Measurements from ENCODE around the gene SENP5. TPM values are rescaled to one million over a fixed set of nuclear protein-coding genes. Genes with fewer than 3 reads are reported as not detected.

Gene SENP5
- total RNA-seq, 1 experiment from 2014 or later, result 30.4 TPM

GRCh38 chr3:196931157-196931556 lies 63.4 kb downstream of the SENP5 start:
- H2AK5ac ChIP-seq (ENCODE audit: insufficient read length, low read length), result no peak overlapping the region
- H3K79me2 ChIP-seq (ENCODE audit: insufficient read depth, low read length), result no peaks in the 10 kb centered on the region
- no peaks in the 10 kb centered on the region for H3K27me3 ChIP-seq (ENCODE audit: insufficient read depth, low read length)
- H3K23me2 ChIP-seq (ENCODE audit: insufficient read length, low read depth, low read length, poor library complexity, severe bottlenecking), result no peaks in the 10 kb centered on the region
- H3K9ac ChIP-seq (ENCODE audit: extremely low read depth, insufficient read length, low read length), result no peak overlapping the region
- H3K4me1 ChIP-seq (ENCODE audit: insufficient read depth, low read length), result no peaks in the 10 kb centered on the region
- no peaks in the 10 kb centered on the region for H3K79me1 ChIP-seq (ENCODE audit: insufficient read depth, low read depth, low read length, poor library complexity, severe bottlenecking)
- no peak overlapping the region for H3K27ac Mint-ChIP-seq
- H4K8ac ChIP-seq (replicated peaks; ENCODE audit: insufficient read length, low read depth, low read length), result no peak overlapping the region
- no peak overlapping the region for H3K4me3 Mint-ChIP-seq
- WGBS (ENCODE audit: extremely low coverage, insufficient read length, low lambda C conversion rate), result no CpG with 5 or more reads among the region's 4 CpGs
- H2BK20ac ChIP-seq (ENCODE audit: low read depth, low read length, poor library complexity, severe bottlenecking), result no peak overlapping the region
- H3K4ac ChIP-seq (ENCODE audit: low read depth, low read length), result no peak overlapping the region
- H4K5ac ChIP-seq (ENCODE audit: insufficient read length, low read depth, low read length), result no peak overlapping the region
- no peak overlapping the region for H2BK12ac ChIP-seq (ENCODE audit: insufficient read length, low read depth, low read length)
- peaks cover 18 to 61% (median 60%) of the 10 kb centered on the region in 3 experiments; a peak in 6 of 7 replicates for H3K36me3 Mint-ChIP-seq (ENCODE audit: insufficient read depth in 1 of 3, low read depth in 3 of 3)
- H2AFZ ChIP-seq (ENCODE audit: low read length), result no peak overlapping the region
- H2BK15ac ChIP-seq (ENCODE audit: low read depth, low read length), result no peak overlapping the region
- H2BK5ac ChIP-seq (ENCODE audit: insufficient read length, low read length), result no peak overlapping the region
- H3K23ac ChIP-seq (ENCODE audit: insufficient read length, low read depth, low read length), result no peak overlapping the region
- 0 out of 4 replicates have a peak, but pooled peaks cover 0 to 2% of the 10 kb centered on the region in 2 experiments for H3K4me1 Mint-ChIP-seq
- no peaks in the 10 kb centered on the region for H3K27me3 Mint-ChIP-seq (ENCODE audit: low read depth)
- no peak overlapping the region for H3K27ac ChIP-seq (ENCODE audit: insufficient read length, low read depth, low read length)
- H3T11ph ChIP-seq (ENCODE audit: low read length), result no peak overlapping the region
- no peaks in the 10 kb centered on the region for H3K9me3 Mint-ChIP-seq
- H4K20me1 ChIP-seq (ENCODE audit: control insufficient read depth, insufficient read depth, insufficient read length), result no peaks in the 10 kb centered on the region
- no peak overlapping the region for H2BK120ac ChIP-seq (ENCODE audit: low read depth, low read length, poor library complexity, severe bottlenecking)
- H3K56ac ChIP-seq (ENCODE audit: insufficient read length, low read depth, low read length), result no peak overlapping the region
- no peak overlapping the region for H3K14ac ChIP-seq (ENCODE audit: insufficient read depth, low read length)
- H4K91ac ChIP-seq (ENCODE audit: insufficient read length, low read depth, low read length), result no peak overlapping the region
- no peak for TF ChIP-seq CTCF (conservative IDR thresholded peaks at IDR 0.05)
- H3K9me3 ChIP-seq (ENCODE audit: control insufficient read depth, low read depth, low read length), result no peaks in the 10 kb centered on the region
- no peak overlapping the region for H3K4me2 ChIP-seq (ENCODE audit: insufficient read depth, insufficient read length, low read length)
- no peak for DNase-seq
- no peak overlapping the region for H3K18ac ChIP-seq (ENCODE audit: insufficient read length, low read depth, low read length)

Measured in H9 (cell line).